A549 treated with AZD2906 at 1 μM for 4 hours (cell line): ENCODE measurements around the gene LARP1. TPM values are rescaled to one million over a fixed set of nuclear protein-coding genes. Genes with fewer than 3 reads are reported as not detected.

ENCODE experiments used
- total RNA-seq: library from RNA; stranded (reverse); fragments of 200-300 nt; extraction: Qiagen RNA extraction; gene quantifications from 5 replicates; pipeline ENCODE4 v1.2.3, GENCODE V29; 2022

The LARP1 gene
- 115 to 143 TPM (median 131 TPM) in 5 replicates for total RNA-seq

GRCh38 chr5:154755361-154756008 lies at the start of gene LARP1:
Gene LARP1, plus strand, starts transcription at chr5:154755377. Its CDS starts 381 bp downstream, at chr5:154755758.

GRCh38 chr5:154850255-154851062 lies 95.3 kb downstream of the LARP1 start, which contains the start of gene FAXDC2:
Gene FAXDC2, minus strand, starts transcription at chr5:154850603. Its CDS starts 12,425 bp downstream, at chr5:154838178.

GRCh38 chr5:154858297-154858971 lies 103.3 kb downstream of the LARP1 start, which contains the start of gene CNOT8:
Gene CNOT8, plus strand, starts transcription at chr5:154858627. Its CDS starts 4,652 bp downstream, at chr5:154863279.

Other genes starting within 250 kb of the LARP1 start
- gene FAXDC2, start 95.2 kb downstream of the LARP1 start, total RNA-seq: 0.29 to 0.37 TPM (median 0.35 TPM) in 5 replicates
- 29.6 to 38.6 TPM (median 34.4 TPM) in 5 replicates for gene CNOT8, start 103.2 kb downstream of the LARP1 start, total RNA-seq
- gene GEMIN5, start 182.8 kb downstream of the LARP1 start, total RNA-seq: 19.0 to 24.9 TPM (median 20.2 TPM) in 5 replicates
- 41.3 to 58.6 TPM (median 57.3 TPM) in 5 replicates for gene MRPL22, start 185.7 kb downstream of the LARP1 start, total RNA-seq